Measurements from ENCODE around the gene EPHA3.

DNA sequence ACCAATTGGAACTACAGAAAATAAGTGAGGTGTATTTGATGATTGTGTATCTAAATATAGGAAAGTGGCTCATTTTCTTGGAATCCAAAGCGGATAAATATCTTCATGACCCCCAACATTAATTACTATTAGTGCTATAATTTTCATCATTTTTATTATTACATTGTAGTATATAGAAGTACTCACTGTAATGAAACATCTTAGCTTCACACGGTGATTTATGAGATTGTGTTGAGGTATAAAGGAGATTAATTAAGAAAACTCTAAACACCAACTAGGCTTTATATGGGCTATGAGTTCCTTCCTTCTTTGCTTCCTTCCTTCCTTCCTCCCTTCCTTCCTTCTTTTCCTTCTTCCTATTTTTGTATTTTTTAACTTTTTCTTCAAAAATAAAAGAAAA, 52.2 kb downstream of the EPHA3 start:
- TF ChIP-seq, protein P1, sequence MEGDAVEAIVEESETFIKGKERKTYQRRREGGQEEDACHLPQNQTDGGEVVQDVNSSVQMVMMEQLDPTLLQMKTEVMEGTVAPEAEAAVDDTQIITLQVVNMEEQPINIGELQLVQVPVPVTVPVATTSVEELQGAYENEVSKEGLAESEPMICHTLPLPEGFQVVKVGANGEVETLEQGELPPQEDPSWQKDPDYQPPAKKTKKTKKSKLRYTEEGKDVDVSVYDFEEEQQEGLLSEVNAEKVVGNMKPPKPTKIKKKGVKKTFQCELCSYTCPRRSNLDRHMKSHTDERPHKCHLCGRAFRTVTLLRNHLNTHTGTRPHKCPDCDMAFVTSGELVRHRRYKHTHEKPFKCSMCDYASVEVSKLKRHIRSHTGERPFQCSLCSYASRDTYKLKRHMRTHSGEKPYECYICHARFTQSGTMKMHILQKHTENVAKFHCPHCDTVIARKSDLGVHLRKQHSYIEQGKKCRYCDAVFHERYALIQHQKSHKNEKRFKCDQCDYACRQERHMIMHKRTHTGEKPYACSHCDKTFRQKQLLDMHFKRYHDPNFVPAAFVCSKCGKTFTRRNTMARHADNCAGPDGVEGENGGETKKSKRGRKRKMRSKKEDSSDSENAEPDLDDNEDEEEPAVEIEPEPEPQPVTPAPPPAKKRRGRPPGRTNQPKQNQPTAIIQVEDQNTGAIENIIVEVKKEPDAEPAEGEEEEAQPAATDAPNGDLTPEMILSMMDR (IDR thresholded peaks at IDR 0.05): no peak
- TF ChIP-seq POLR2A (IDR thresholded peaks at IDR 0.05): no peak
